Measurements from ENCODE around the gene NXPH1. TPM values are rescaled to one million over a fixed set of nuclear protein-coding genes. Genes with fewer than 3 reads are reported as not detected.

Gene NXPH1
- polyA plus RNA-seq, 1 donor from 2014 or later: 15.9 TPM

GRCh38 chr7:8594115-8594514 is 160.7 kb downstream of the NXPH1 start:
- Histone ChIP-seq H3K9ac (ENCODE audit: low read length) (no peak overlapping the region), H3K27me3 (ENCODE audit: insufficient read depth, low read depth, low read length) (no peaks in the 10 kb centered on the region), H3K4me2 (ENCODE audit: low read length) (no peak overlapping the region), H2AFZ (ENCODE audit: low read depth, low read length) (no peak overlapping the region), H3K36me3 (ENCODE audit: insufficient read depth, low read length) (no peaks in the 10 kb centered on the region), H3K9me2 (ENCODE audit: insufficient read depth, low read length) (no peaks in the 10 kb centered on the region), H4K20me1 (ENCODE audit: insufficient read depth) (no peaks in the 10 kb centered on the region), H3K27ac (ENCODE audit: low read length) (no peak overlapping the region), H3K4me3 (ENCODE audit: low read length) (no peak overlapping the region), H3F3A (ENCODE audit: insufficient read depth, low read length, poor library complexity, severe bottlenecking) (no peaks in the 10 kb centered on the region), H3K79me2 (replicated peaks; ENCODE audit: insufficient read depth, low read length) (no peaks in the 10 kb centered on the region), H3K9me3 (ENCODE audit: low read length) (no peaks in the 10 kb centered on the region)
- no peak for TF ChIP-seq RAD21 (conservative IDR thresholded peaks at IDR 0.05)
- no peak for TF ChIP-seq REST (IDR thresholded peaks at IDR 0.05; ENCODE audit: borderline replicate concordance)
- TF ChIP-seq CTCF (IDR thresholded peaks at IDR 0.05; ENCODE audit: poor library complexity, severe bottlenecking): no peak
- no peak for TF ChIP-seq TAF1 (IDR thresholded peaks at IDR 0.05; ENCODE audit: low read depth)
- TF ChIP-seq SMC3 (conservative IDR thresholded peaks at IDR 0.05; ENCODE audit: poor library complexity): no peak
- no peak for TF ChIP-seq POLR2AphosphoS5 (IDR thresholded peaks at IDR 0.05)
- TF ChIP-seq EP300 (conservative IDR thresholded peaks at IDR 0.05; ENCODE audit: poor library complexity, severe bottlenecking): no peak
- TF ChIP-seq EZH2 (IDR thresholded peaks at IDR 0.05; ENCODE audit: borderline replicate concordance, insufficient read depth, low read length, poor library complexity, severe bottlenecking): no peak
- TF ChIP-seq MXI1 (conservative IDR thresholded peaks at IDR 0.05; ENCODE audit: poor library complexity, severe bottlenecking): no peak

- H3K4me2 ChIP-seq (ENCODE audit: low read length): no peak overlapping the region
- H2AFZ ChIP-seq (ENCODE audit: low read depth, low read length): no peak overlapping the region
- no peak for TF ChIP-seq POLR2AphosphoS5 (IDR thresholded peaks at IDR 0.05)
- TF ChIP-seq EZH2 (IDR thresholded peaks at IDR 0.05; ENCODE audit: borderline replicate concordance, insufficient read depth, low read length, poor library complexity, severe bottlenecking): no peak
- no peak for TF ChIP-seq MXI1 (conservative IDR thresholded peaks at IDR 0.05; ENCODE audit: poor library complexity, severe bottlenecking)
- H3K9me2 ChIP-seq (ENCODE audit: insufficient read depth, low read length): no peaks in the 10 kb centered on the region
- no peaks in the 10 kb centered on the region for H4K20me1 ChIP-seq (ENCODE audit: insufficient read depth)
- no peak overlapping the region for H3K4me3 ChIP-seq (ENCODE audit: low read length)
- no peaks in the 10 kb centered on the region for H3K27me3 ChIP-seq (ENCODE audit: insufficient read depth, low read depth, low read length)
- no peak overlapping the region for H3K9ac ChIP-seq (ENCODE audit: low read length)
- no peaks in the 10 kb centered on the region for H3K79me2 ChIP-seq (replicated peaks; ENCODE audit: insufficient read depth, low read length)
- no peaks in the 10 kb centered on the region for H3K9me3 ChIP-seq (ENCODE audit: low read length)
- no peaks in the 10 kb centered on the region for H3K36me3 ChIP-seq (ENCODE audit: insufficient read depth, low read length)
- no peaks in the 10 kb centered on the region for H3F3A ChIP-seq (ENCODE audit: insufficient read depth, low read length, poor library complexity, severe bottlenecking)
- no peak overlapping the region for H3K27ac ChIP-seq (ENCODE audit: low read length)
Measured at GRCh38 chr7:8597565-8597964, 164.2 kb downstream of the NXPH1 start.

GRCh38 chr7:8601121-8601520 is 167.7 kb downstream of the NXPH1 start:
- no peaks in the 10 kb centered on the region for H3K27me3 ChIP-seq (ENCODE audit: insufficient read depth, low read depth, low read length)
- no peaks in the 10 kb centered on the region for H3K79me2 ChIP-seq (replicated peaks; ENCODE audit: insufficient read depth, low read length)
- H3F3A ChIP-seq (ENCODE audit: insufficient read depth, low read length, poor library complexity, severe bottlenecking): no peaks in the 10 kb centered on the region
- H3K9ac ChIP-seq (ENCODE audit: low read length): no peak overlapping the region
- no peaks in the 10 kb centered on the region for H4K20me1 ChIP-seq (ENCODE audit: insufficient read depth)
- no peak overlapping the region for H3K27ac ChIP-seq (ENCODE audit: low read length)
- H3K36me3 ChIP-seq (ENCODE audit: insufficient read depth, low read length): no peaks in the 10 kb centered on the region
- H3K9me3 ChIP-seq (ENCODE audit: low read length): no peaks in the 10 kb centered on the region
- no peak overlapping the region for H2AFZ ChIP-seq (ENCODE audit: low read depth, low read length)
- no peak for TF ChIP-seq POLR2AphosphoS5 (IDR thresholded peaks at IDR 0.05)
- no peak for TF ChIP-seq SMC3 (conservative IDR thresholded peaks at IDR 0.05; ENCODE audit: poor library complexity)
- TF ChIP-seq EP300 (conservative IDR thresholded peaks at IDR 0.05; ENCODE audit: poor library complexity, severe bottlenecking): no peak
- no peak for TF ChIP-seq CTCF (IDR thresholded peaks at IDR 0.05; ENCODE audit: poor library complexity, severe bottlenecking)
- no peak for TF ChIP-seq REST (IDR thresholded peaks at IDR 0.05; ENCODE audit: borderline replicate concordance)
- TF ChIP-seq TAF1 (IDR thresholded peaks at IDR 0.05; ENCODE audit: low read depth): no peak
- TF ChIP-seq EZH2 (IDR thresholded peaks at IDR 0.05; ENCODE audit: borderline replicate concordance, insufficient read depth, low read length, poor library complexity, severe bottlenecking): no peak
- TF ChIP-seq MXI1 (conservative IDR thresholded peaks at IDR 0.05; ENCODE audit: poor library complexity, severe bottlenecking): no peak
- H3K9me2 ChIP-seq (ENCODE audit: insufficient read depth, low read length): no peaks in the 10 kb centered on the region
- no peak overlapping the region for H3K4me3 ChIP-seq (ENCODE audit: low read length)
- H3K4me2 ChIP-seq (ENCODE audit: low read length): no peak overlapping the region

Data from neural cell (in vitro differentiated cells).